ENCODE measurements around the gene ZRSR2.

DNA sequence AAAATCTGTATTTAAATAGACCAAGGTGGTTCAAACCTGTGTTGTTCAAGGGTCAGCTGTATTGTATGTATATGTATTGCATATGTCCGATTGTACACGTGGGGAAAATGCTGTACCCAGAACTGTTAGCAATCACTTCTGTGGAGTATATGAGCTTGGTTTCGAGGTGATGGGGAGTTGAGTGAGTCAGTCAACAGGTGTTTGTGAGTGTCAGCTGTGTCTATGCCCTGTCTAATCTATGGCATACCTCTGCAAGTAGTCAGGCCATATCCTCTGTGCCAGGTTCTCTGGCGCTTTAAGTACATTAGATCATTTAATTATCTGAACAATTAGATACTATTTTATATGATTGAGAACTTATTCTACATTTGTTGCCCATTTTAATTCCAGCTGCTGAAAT, 7.4 kb downstream of the ZRSR2 start:
- TF ChIP-seq POLR2A (IDR thresholded peaks at IDR 0.05) = no peak
- TF ChIP-seq, protein P1, sequence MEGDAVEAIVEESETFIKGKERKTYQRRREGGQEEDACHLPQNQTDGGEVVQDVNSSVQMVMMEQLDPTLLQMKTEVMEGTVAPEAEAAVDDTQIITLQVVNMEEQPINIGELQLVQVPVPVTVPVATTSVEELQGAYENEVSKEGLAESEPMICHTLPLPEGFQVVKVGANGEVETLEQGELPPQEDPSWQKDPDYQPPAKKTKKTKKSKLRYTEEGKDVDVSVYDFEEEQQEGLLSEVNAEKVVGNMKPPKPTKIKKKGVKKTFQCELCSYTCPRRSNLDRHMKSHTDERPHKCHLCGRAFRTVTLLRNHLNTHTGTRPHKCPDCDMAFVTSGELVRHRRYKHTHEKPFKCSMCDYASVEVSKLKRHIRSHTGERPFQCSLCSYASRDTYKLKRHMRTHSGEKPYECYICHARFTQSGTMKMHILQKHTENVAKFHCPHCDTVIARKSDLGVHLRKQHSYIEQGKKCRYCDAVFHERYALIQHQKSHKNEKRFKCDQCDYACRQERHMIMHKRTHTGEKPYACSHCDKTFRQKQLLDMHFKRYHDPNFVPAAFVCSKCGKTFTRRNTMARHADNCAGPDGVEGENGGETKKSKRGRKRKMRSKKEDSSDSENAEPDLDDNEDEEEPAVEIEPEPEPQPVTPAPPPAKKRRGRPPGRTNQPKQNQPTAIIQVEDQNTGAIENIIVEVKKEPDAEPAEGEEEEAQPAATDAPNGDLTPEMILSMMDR (IDR thresholded peaks at IDR 0.05) = no peak

Data from heart left ventricle (tissue), 13 donors.